ENCODE data around the gene SPEF1. TPM values are rescaled to one million over a fixed set of nuclear protein-coding genes. Genes with fewer than 3 reads are reported as not detected.

The SPEF1 gene
- total RNA-seq, 2 donors from 2014 or later: not detected

- intact Hi-C loops (cut with DNase I): no loop called here
- TF ChIP-seq CTCF (IDR thresholded peaks at IDR 0.05): no peak
- no peak for DNase-seq
- Histone ChIP-seq H3K9me3 (no peaks in the 10 kb centered on the region), H3K4me3 (no peak within 1 kb of the TSS), H3K27me3 (peaks cover 10% of the 10 kb centered on the region), H3K27ac (no peak within 1 kb of the TSS), H3K4me1 (peaks cover 6% of the 10 kb centered on the region), H3K9ac (ENCODE audit: low read depth in 2 of 2, low read length in 2 of 2) (peak within 1 kb of the TSS in 1 of 2 donors; percentile 35), H3K36me3 (no peaks in the 10 kb centered on the region)
Measured at GRCh38 chr20:3732327-3733118, 48.7 kb downstream of the SPEF1 start, which contains the start of gene HSPA12B. Gene HSPA12B, plus strand, starts transcription at chr20:3732685. Its CDS starts 5,990 bp downstream, at chr20:3738675.

- H3K27ac ChIP-seq: no peak overlapping the region
- intact Hi-C loops (cut with DNase I): no loop called here
- H3K36me3 ChIP-seq: no peaks in the 10 kb centered on the region
- no peak overlapping the region for H3K4me3 ChIP-seq
- DNase-seq: no peak
- H3K4me1 ChIP-seq: peaks cover 6% of the 10 kb centered on the region
- no peak for TF ChIP-seq CTCF (IDR thresholded peaks at IDR 0.05)
- H3K9ac ChIP-seq (ENCODE audit: low read depth in 2 of 2, low read length in 2 of 2): no peak overlapping the region
- no peaks in the 10 kb centered on the region for H3K9me3 ChIP-seq
- peaks cover 10% of the 10 kb centered on the region for H3K27me3 ChIP-seq
Measured at GRCh38 chr20:3731944-3732326, 49.3 kb downstream of the SPEF1 start.

GRCh38 chr20:3730803-3731672, 50.2 kb downstream of the SPEF1 start:
- H3K27ac ChIP-seq: no peak overlapping the region
- no peak for DNase-seq
- intact Hi-C loops (cut with DNase I): no loop called here

DNA sequence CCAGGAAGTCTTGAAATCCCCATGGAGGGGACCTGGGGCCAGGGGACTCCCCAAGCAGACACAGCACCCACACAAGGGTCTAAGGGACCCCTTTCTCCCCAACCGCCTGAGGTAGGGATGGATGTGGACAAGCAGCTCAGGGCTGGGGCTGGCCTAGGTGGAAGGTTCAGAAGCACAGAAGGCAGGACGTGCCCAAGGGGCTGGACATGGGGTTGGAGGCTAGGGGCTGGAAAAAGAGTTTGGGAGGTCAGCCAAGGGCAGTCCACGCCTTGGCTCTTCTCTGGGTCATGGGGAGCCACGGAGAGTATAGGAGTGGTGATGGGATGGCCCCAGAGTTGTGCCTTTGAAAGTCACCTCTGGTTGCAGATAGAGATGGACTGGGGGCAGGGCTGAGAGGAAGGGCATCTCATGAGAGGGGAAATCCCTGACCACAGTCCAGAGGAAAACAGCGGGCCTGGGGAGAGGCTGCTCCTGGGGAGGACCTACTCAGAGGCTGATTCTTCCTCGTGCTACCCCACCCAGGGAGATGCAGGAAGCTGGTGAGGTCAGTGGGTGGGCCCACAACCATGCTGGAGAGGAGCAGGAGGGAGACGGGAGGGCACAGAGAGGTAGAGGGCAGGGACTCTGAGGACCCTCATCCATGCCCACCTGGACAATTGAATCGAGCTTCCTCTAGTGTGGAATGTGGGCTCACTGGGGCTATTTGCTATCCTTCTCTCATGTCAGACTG, 51.3 kb downstream of the SPEF1 start:
- H3K4me3 ChIP-seq: no peak overlapping the region
- no peak overlapping the region for H3K9ac ChIP-seq (ENCODE audit: low read depth in 2 of 2, low read length in 2 of 2)
- H3K9me3 ChIP-seq: no peaks in the 10 kb centered on the region
- H3K27ac ChIP-seq: no peak overlapping the region
- no peaks in the 10 kb centered on the region for H3K36me3 ChIP-seq
- DNase-seq: no peak
- H3K27me3 ChIP-seq: peaks cover 10% of the 10 kb centered on the region
- no peak for TF ChIP-seq CTCF (IDR thresholded peaks at IDR 0.05)
- H3K4me1 ChIP-seq: peaks cover 6% of the 10 kb centered on the region
- intact Hi-C loops (cut with DNase I): no loop called here

More at GRCh38 chr20:3730803-3731672, 50.2 kb downstream of the SPEF1 start:
- peaks cover 6% of the 10 kb centered on the region for H3K4me1 ChIP-seq
- TF ChIP-seq CTCF (IDR thresholded peaks at IDR 0.05): no peak
- no peak overlapping the region for H3K4me3 ChIP-seq
- H3K36me3 ChIP-seq: no peaks in the 10 kb centered on the region
- no peaks in the 10 kb centered on the region for H3K9me3 ChIP-seq
- H3K27me3 ChIP-seq: peaks cover 10% of the 10 kb centered on the region
- no peak overlapping the region for H3K9ac ChIP-seq (ENCODE audit: low read depth in 2 of 2, low read length in 2 of 2)

GRCh38 chr20:3729378-3729777, 51.9 kb downstream of the SPEF1 start:
- no peaks in the 10 kb centered on the region for H3K36me3 ChIP-seq
- H3K27me3 ChIP-seq: peaks cover 10% of the 10 kb centered on the region
- H3K4me1 ChIP-seq: peaks cover 6% of the 10 kb centered on the region
- TF ChIP-seq CTCF (IDR thresholded peaks at IDR 0.05): no peak
- H3K9ac ChIP-seq (ENCODE audit: low read depth in 2 of 2, low read length in 2 of 2): no peak overlapping the region
- no peak overlapping the region for H3K27ac ChIP-seq
- intact Hi-C loops (cut with DNase I): no loop called here
- H3K4me3 ChIP-seq: no peak overlapping the region
- H3K9me3 ChIP-seq: no peaks in the 10 kb centered on the region
- DNase-seq: no peak

All from colonic mucosa (tissue), 4 donors.